ENCODE data around the gene TRIM44. TPM values are rescaled to one million over a fixed set of nuclear protein-coding genes. Genes with fewer than 3 reads are reported as not detected.
"Not testable (repeated sequence)": the region's sequence is repeated elsewhere in the genome, so short reads cannot be mapped to it uniquely, and the experiment has no call there.

TRIM44 gene
- total and polyA plus RNA-seq, 4 donors: 3.7 to 15.1 (median 10.4) TPM

GRCh38 chr11:35712533-35712932, 50.0 kb downstream of the TRIM44 start:
- Histone ChIP-seq H3K27ac (ENCODE audit: low read depth in 1 of 2, low read length in 2 of 2) (no peak overlapping the region), H3K9me3 (ENCODE audit: control insufficient read depth in 4 of 4, low read length in 3 of 4) (no peaks in the 10 kb centered on the region), H3K4me3 (ENCODE audit: low read depth in 1 of 3, low read length in 3 of 3) (no peak overlapping the region), H3K27me3 (ENCODE audit: control insufficient read depth in 4 of 4, insufficient read depth in 4 of 4, low read length in 3 of 4) (no peaks in the 10 kb centered on the region), H3K9ac (ENCODE audit: low read depth in 1 of 2, low read length in 2 of 2) (no peak overlapping the region), H3K36me3 (ENCODE audit: control insufficient read depth in 4 of 4, insufficient read depth in 3 of 4, low read depth in 1 of 4, low read length in 3 of 4) (no peaks in the 10 kb centered on the region), H3K4me1 (ENCODE audit: control insufficient read depth in 4 of 4, insufficient read depth in 4 of 4, low read length in 3 of 4) (peaks cover 0 to 5% (median 2%) of the 10 kb centered on the region in 4 donors)
- 93% methylated on average over 3 of the region's 3 CpGs for WGBS
- TF ChIP-seq ATF3 (IDR thresholded peaks at IDR 0.05) (no peak), RXRA (IDR thresholded peaks at IDR 0.05) (no peak), EGR1 (IDR thresholded peaks at IDR 0.05; ENCODE audit: low read depth in 2 of 2) (no peak), ZBTB33 (IDR thresholded peaks at IDR 0.05) (no peak), FOXA1 (IDR thresholded peaks at IDR 0.05) (no peak), TAF1 (conservative IDR thresholded peaks at IDR 0.05) (no peak), RAD21 (IDR thresholded peaks at IDR 0.05) (no peak), GABPA (IDR thresholded peaks at IDR 0.05 in 1 of 2, conservative IDR thresholded peaks at IDR 0.05 in 1 of 2) (no peak), NR2F2 (IDR thresholded peaks at IDR 0.05) (no peak), YY1 (IDR thresholded peaks at IDR 0.05) (no peak), JUND (IDR thresholded peaks at IDR 0.05) (no peak), SP1 (IDR thresholded peaks at IDR 0.05) (no peak)
- no peak for DNase-seq (ENCODE audit: low spot score)

- no peak for DNase-seq (ENCODE audit: low spot score)
- Histone ChIP-seq H3K9ac (ENCODE audit: low read depth in 1 of 2, low read length in 2 of 2) (no peak overlapping the region), H3K9me3 (ENCODE audit: control insufficient read depth in 4 of 4, low read length in 3 of 4) (no peaks in the 10 kb centered on the region), H3K27me3 (ENCODE audit: control insufficient read depth in 4 of 4, insufficient read depth in 4 of 4, low read length in 3 of 4) (no peaks in the 10 kb centered on the region), H3K36me3 (ENCODE audit: control insufficient read depth in 4 of 4, insufficient read depth in 3 of 4, low read depth in 1 of 4, low read length in 3 of 4) (no peaks in the 10 kb centered on the region), H3K4me1 (ENCODE audit: control insufficient read depth in 4 of 4, insufficient read depth in 4 of 4, low read length in 3 of 4) (peaks cover 0 to 5% (median 2%) of the 10 kb centered on the region in 4 donors), H3K27ac (ENCODE audit: low read depth in 1 of 2, low read length in 2 of 2) (no peak overlapping the region), H3K4me3 (ENCODE audit: low read depth in 1 of 3, low read length in 3 of 3) (no peak overlapping the region)
- TF ChIP-seq FOXA2 (IDR thresholded peaks at IDR 0.05) (no peak), GABPA (IDR thresholded peaks at IDR 0.05 in 1 of 2, conservative IDR thresholded peaks at IDR 0.05 in 1 of 2) (no peak), YY1 (IDR thresholded peaks at IDR 0.05) (no peak)
- WGBS: 97% methylated on average over 3 of the region's 3 CpGs
These were observed 52.5 kb downstream of the TRIM44 start for GRCh38 chr11:35714882-35715627.

- H3K36me3 ChIP-seq (ENCODE audit: control insufficient read depth in 4 of 4, insufficient read depth in 3 of 4, low read depth in 1 of 4, low read length in 3 of 4); H3K9me3 ChIP-seq (ENCODE audit: control insufficient read depth in 4 of 4, low read length in 3 of 4); H3K27ac ChIP-seq (ENCODE audit: low read depth in 1 of 2, low read length in 2 of 2); H3K9ac ChIP-seq (ENCODE audit: low read depth in 1 of 2, low read length in 2 of 2); H3K4me3 ChIP-seq (ENCODE audit: low read depth in 1 of 3, low read length in 3 of 3); DNase-seq (ENCODE audit: low spot score); H3K27me3 ChIP-seq (ENCODE audit: control insufficient read depth in 4 of 4, insufficient read depth in 4 of 4, low read length in 3 of 4); H3K4me1 ChIP-seq (ENCODE audit: control insufficient read depth in 4 of 4, insufficient read depth in 4 of 4, low read length in 3 of 4): not testable (repeated sequence)
- WGBS: 78% methylated on average over 2 of the region's 2 CpGs
These were observed 53.1 kb downstream of the TRIM44 start for GRCh38 chr11:35715677-35716076.
